Activated CD4-positive, alpha-beta T cell treated with anti-CD3 and anti-CD28 coated beads, Interleukin-2, amount 10 ng/mL, durations not matched to agents 24 days and 14 days (primary cell): ENCODE measurements around the gene DHX29. TPM values are rescaled to one million over a fixed set of nuclear protein-coding genes. Genes with fewer than 3 reads are reported as not detected.
A peak's percentile ranks its signal among the peaks of the same experiment; 100 is the strongest.

Experiments used
- DNase-seq: peaks from one replicate; pipeline ENCODE4 v3.0.0; 2022
- H3K27ac Mint-ChIP-seq: one replicate; pipeline ENCODE4 v1.8.0; 2022; ENCODE audit warnings: mild to moderate bottlenecking, mixed read lengths
- H3K27me3 Mint-ChIP-seq: one replicate; pipeline ENCODE4 v1.8.0; 2022; ENCODE audit warnings: mixed read lengths
- H3K36me3 Mint-ChIP-seq: one replicate; pipeline ENCODE4 v1.8.0; 2022; ENCODE audit warnings: low read depth, mild to moderate bottlenecking, mixed read lengths
- H3K4me1 Mint-ChIP-seq: one replicate; pipeline ENCODE4 v1.8.0; 2021; ENCODE audit warnings: mixed read lengths
- H3K4me3 Mint-ChIP-seq: one replicate; pipeline ENCODE4 v1.8.0; 2022; ENCODE audit warnings: mild to moderate bottlenecking, moderate library complexity, mixed read lengths
- H3K9me3 Mint-ChIP-seq: one replicate; pipeline ENCODE4 v1.8.0; 2021; ENCODE audit warnings: mixed read lengths
- intact Hi-C: fragments of 100-400 bp; cut with micrococcal nuclease; formaldehyde crosslinking; loops from one replicate; pipeline ENCODE4 v1.15.1; 2023
- total RNA-seq: library from RNA; stranded (reverse); gene quantifications from 2 replicates; pipeline ENCODE4 v1.2.3, GENCODE V29; 2022

The DHX29 gene
- total RNA-seq, 1 donor from 2014 or later = 18.0 TPM

DNA sequence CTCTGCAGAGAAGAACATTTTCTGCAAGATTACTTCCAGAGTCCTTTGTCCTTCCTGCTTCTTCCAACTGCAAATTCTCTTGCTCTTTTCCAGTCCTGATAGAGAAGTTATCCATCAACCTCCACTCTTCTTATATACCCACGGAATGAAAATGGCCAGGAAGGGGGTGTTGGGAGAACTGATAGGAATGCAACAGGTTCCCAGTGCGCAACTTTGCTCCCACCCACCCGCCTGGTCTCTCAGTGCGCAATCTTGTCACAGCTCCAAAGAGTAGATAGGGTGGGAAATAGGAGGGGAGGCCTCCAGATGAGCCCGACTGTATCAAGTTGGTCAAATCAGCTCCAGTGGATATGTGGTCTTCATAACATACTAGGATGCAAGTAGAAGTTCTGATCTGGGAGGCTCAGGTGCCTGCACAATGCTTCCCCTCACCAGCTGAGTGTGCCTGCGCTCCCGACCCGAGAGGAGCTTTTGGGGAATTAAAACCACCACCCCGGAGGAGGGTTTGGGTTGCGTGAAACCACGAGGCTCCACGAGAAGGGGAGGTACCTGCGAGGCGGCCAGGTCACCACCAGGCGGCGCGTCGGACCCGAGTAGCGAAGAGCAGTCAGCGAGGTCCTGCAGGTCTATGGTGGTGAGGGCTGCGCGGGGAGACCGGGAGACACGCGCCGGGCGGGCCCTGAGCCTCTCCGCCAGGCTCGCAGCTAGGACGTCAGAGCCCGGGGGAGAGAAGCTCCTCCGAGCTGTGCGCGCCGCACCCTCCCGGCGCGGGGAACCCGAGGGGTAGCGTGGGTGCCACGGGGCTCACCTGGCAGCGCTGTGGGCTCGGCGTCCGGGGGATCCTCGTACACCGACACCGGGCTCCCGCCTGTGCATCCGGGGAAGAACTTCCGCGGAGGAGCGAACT is 81.2 kb downstream of the DHX29 start:
- DNase-seq = peak; percentile 84
- intact Hi-C loops = no loop called here
- H3K4me3 Mint-ChIP-seq = peak overlapping the region; percentile 72
- H3K27me3 Mint-ChIP-seq = peaks cover 86% of the 10 kb centered on the region
- peaks cover 31% of the 10 kb centered on the region for H3K4me1 Mint-ChIP-seq
- peak overlapping the region; percentile 34 for H3K27ac Mint-ChIP-seq
- peaks cover 3% of the 10 kb centered on the region for H3K9me3 Mint-ChIP-seq
- peaks cover 3% of the 10 kb centered on the region for H3K36me3 Mint-ChIP-seq

DNA sequence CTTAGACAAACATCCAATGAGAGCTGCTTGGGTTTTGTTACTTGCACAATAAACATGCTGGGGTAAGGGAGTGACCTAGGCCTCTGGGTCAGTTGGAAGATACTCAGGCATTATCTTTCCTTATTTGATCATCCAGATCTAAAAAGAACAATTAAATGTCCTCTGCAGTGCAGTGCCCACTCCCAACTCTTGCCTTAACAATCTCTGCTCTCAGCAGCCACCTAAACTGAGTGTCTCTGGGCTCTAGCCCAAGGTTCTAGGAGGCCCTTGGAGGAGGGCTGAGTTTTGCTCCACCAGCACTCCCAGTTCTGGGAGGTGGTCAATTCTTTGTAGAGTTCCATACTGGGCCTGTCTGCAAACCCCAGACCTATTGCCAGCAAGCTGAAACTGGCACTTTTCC is 82.1 kb downstream of the DHX29 start:
- intact Hi-C loops = no loop called here
- H3K36me3 Mint-ChIP-seq = peaks cover 3% of the 10 kb centered on the region
- DNase-seq = no peak
- H3K27ac Mint-ChIP-seq = no peak overlapping the region
- peaks cover 3% of the 10 kb centered on the region for H3K9me3 Mint-ChIP-seq
- no peak overlapping the region for H3K4me3 Mint-ChIP-seq
- H3K4me1 Mint-ChIP-seq = peaks cover 32% of the 10 kb centered on the region
- H3K27me3 Mint-ChIP-seq = peaks cover 86% of the 10 kb centered on the region

DNA sequence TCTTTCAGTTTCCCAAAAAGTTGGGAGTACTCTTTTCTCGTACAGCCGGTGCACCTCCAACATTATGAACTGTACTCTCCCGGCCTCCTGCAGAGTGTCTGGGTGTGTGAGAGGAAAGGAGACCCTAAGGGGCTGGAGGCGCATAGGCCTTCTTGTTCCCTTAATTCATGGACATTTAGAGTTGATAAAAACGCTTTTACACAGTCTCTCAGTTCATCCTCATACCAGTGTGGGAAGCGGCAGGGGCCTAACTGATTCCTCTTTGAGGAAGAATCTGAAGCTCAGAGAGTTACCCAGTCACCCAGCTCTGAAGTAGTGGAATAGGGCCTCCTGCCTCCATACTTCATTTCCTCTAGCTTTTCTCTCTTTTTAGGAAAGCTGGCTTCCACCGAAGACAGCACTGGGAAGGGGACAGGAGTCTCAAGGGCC is 83.7 kb downstream of the DHX29 start:
- intact Hi-C loops = loop anchor here (1.0 kb wide), 1 partner anchor 9 kb away; the partner anchor contains the start of gene CCNO
- peaks cover 84% of the 10 kb centered on the region for H3K27me3 Mint-ChIP-seq
- H3K4me1 Mint-ChIP-seq = peaks cover 31% of the 10 kb centered on the region
- peak overlapping the region; percentile 19 for H3K4me3 Mint-ChIP-seq
- peaks cover 3% of the 10 kb centered on the region for H3K9me3 Mint-ChIP-seq
- H3K36me3 Mint-ChIP-seq = peaks cover 3% of the 10 kb centered on the region
- peak overlapping the region; percentile 41 for H3K27ac Mint-ChIP-seq
- DNase-seq = no peak

DNA sequence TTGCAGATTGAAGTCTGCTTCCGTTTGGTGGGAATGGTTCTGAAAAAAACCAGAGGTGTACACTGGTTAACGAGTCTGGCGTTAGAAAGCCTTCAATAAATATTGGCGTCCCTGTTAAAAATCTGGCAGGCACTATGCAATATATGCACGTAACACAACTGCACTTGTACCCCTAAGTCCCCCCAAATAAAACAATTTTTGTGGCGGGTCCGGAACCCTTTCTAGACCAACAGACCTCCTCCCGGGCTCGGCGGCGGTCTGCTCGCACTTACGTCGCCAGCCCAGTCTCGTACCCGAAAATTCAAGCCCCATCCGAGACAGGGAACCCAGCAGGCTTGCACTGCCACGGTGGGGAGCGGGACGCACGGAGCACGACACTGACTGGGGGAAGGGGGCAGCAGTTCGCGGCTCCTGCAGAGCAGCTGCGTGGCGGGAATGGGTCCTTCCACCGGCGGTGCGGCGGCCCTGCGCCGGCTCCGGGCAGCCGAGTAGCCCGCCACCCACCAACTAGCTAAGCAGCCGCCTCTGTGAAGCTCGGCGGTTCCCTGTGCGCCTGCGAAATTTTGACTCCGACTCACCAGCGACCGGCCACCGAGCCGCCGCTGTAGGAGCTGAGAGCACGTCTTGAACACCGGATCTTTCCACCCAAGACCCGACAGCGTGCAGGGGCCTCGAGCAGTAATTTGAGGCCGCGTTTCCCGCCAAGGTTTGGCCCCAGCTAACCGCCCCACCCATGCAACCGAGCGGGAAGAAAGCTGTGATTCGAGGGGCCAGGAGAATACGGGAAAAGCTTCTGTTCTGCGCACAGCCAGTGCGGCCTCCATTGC is 84.3 kb downstream of the DHX29 start:
- H3K27me3 Mint-ChIP-seq = peaks cover 84% of the 10 kb centered on the region
- peaks cover 3% of the 10 kb centered on the region for H3K36me3 Mint-ChIP-seq
- H3K4me1 Mint-ChIP-seq = peaks cover 31% of the 10 kb centered on the region
- H3K9me3 Mint-ChIP-seq = peaks cover 3% of the 10 kb centered on the region
- no peak overlapping the region for H3K27ac Mint-ChIP-seq
- intact Hi-C loops = loop anchor here (1.0 kb wide), 1 partner anchor 10 kb away; the partner anchor contains the start of gene CCNO
- peak; percentile 74 for DNase-seq
- H3K4me3 Mint-ChIP-seq = peak overlapping the region; percentile 62

DNA sequence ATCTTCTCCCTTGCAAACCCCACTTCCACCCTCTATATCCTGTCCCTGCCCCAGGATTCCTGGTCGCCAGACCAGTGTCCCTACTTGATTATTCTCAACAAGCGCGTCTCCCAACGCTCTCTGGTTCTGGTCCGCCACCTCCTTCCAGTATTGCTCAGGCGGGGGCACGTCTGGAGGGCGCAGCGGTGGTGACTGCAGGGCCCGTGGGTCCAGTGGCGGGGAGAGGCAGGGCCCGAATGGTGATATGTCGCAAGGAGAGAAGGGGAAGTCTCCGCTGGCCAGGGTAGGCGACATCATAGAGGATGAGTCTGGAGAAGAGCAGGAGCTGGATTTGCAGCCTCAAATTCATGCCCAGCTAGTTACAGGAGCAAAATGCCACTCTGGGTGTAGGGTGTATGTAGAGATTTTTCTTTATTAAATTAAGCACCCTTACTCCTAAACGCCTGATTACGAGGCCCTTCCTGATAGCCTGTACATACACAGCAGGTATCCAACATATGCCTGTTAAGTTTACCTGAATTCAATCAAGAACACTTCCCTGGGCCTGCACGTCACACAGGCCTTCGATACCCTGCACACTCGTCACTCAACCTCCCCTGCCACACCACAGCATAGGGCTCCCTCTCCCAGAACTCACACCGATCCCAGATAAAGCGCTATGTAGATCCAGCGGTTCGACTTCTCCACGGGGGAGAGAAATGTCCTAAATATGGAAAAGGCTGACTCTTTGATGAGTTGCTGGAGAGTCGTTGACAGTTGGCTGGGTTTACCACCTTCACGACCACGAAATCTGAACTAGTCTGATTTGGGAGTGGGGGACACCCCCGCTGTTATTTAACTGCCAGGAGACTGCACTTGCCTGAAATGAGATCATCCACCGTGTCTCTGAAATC is 85.2 kb downstream of the DHX29 start:
- Mint-ChIP-seq H3K36me3 (peaks cover 3% of the 10 kb centered on the region), H3K9me3 (peaks cover 3% of the 10 kb centered on the region), H3K4me1 (peaks cover 23% of the 10 kb centered on the region), H3K27me3 (peaks cover 83% of the 10 kb centered on the region), H3K27ac (peak overlapping the region; percentile 64), H3K4me3 (peak overlapping the region; percentile 62)
- intact Hi-C loops = no loop called here
- DNase-seq = peak; percentile 64

DNA sequence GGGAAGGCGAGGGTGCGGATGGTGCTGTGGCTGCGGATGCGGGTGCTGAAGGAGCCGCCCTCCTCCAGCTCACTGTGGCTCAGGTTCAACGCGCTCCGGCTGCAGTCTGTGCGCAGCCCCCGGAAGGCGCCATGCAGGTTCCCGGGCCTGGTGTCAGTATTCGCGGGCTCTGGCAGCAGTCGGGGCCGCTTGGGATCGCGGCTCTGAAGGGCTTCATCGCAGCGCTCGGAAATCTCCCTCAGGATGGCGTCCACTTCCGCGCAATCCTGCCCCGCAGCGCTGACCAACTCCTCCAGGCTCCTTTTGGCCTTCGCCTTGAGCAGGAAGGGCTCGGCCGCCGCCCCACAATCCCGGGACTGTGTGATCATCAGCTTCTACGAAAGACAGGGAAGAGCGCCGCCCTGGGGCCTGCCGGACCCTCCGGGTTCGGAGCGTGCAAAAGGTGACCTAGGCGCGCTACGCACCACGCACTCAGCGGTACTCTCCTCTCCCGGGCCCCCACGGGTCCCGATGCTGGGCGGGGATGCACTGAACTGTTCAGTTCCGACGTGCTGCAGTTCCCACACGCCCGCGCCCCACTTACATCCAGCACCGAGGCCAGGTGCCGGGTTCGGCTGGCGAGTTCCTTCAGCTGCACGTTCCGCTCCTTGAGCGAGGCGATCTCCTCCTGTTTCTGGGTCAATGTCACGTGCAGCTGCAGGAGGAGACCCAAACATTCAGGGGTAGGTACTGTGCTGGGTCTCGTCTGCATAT is 86.9 kb downstream of the DHX29 start:
- peak overlapping the region; percentile 15 for H3K27ac Mint-ChIP-seq
- peak overlapping the region; percentile 77 for H3K4me3 Mint-ChIP-seq
- H3K27me3 Mint-ChIP-seq = peaks cover 80% of the 10 kb centered on the region
- intact Hi-C loops = no loop called here
- DNase-seq = peak; percentile 67
- peaks cover 3% of the 10 kb centered on the region for H3K9me3 Mint-ChIP-seq
- H3K36me3 Mint-ChIP-seq = peaks cover 3% of the 10 kb centered on the region
- peaks cover 18% of the 10 kb centered on the region for H3K4me1 Mint-ChIP-seq

DNA sequence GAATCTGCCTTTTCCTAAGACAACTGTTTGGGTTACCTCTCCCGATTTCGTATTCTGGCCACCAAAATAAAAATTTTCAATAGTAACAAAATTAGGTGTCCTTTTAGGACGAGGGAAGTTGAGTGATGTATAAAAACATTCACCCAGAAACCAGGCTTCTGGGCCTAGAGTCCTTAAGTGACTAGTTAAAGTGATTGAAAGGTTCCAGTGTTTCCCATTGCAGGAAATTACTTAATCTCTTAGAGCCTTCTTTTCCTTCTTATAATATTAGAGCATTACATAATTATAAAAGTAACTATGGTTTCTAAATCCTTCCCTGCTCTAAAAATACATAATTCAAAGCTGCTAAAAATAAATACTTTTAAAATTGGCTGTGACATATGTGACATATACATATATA is 87.7 kb downstream of the DHX29 start:
- Mint-ChIP-seq H3K27ac (no peak overlapping the region), H3K4me1 (peaks cover 18% of the 10 kb centered on the region), H3K27me3 (peaks cover 76% of the 10 kb centered on the region), H3K9me3 (peaks cover 3% of the 10 kb centered on the region), H3K36me3 (peaks cover 3% of the 10 kb centered on the region), H3K4me3 (peak overlapping the region; percentile 77)
- no peak for DNase-seq
- intact Hi-C loops = no loop called here

DNA sequence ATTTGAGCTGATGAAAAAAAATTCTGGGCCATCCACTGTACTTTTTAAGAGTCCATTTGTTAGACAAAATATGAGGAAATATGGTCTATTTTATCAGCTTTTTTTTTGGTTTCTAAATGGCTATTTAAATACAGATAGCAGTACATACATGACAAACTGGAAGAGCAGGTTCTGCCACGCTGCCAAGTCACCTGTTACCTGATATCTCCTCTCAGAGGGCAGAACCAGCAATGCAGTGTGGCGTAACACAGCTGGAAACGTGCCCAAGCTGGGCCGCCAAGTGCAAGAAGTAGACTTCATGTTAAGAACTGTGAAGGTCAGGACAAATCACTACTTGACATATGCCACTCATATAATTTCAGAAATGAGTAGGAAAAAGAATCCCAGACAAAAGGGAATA is 88.5 kb downstream of the DHX29 start:
- intact Hi-C loops = no loop called here
- peaks cover 18% of the 10 kb centered on the region for H3K4me1 Mint-ChIP-seq
- DNase-seq = no peak

DNA sequence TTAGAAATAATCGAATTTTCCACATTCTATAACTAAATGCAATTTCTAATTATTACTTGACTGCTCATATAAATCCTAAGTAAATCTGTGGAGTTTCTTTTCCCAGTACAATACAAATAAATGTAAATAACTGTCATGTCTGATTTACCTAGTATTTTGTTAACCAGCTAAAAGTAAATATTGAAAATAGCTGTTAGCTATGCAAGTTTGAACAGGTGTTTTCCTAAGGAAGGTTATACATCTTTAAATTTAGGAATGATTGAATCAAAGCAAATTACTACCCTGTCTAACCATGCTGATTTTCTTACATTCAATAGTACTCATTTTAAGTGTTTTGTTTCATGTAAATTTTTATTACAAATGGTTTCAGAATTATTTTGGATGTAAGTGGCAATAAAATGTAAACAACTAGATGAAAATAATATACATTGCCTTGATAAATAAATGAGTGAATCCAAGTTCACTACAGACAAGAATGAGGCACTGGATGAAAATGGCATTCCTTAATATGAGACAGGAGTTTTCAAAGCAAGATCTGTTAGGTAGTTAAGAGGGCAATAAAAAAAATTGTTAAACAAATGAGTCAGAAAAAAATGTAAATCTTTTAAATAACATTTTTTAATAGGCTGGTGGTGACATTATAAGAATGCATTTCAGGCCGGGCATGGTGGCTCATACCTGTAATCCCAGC is 96.2 kb downstream of the DHX29 start:
- DNase-seq = no peak
- no peaks in the 10 kb centered on the region for H3K9me3 Mint-ChIP-seq
- intact Hi-C loops = no loop called here
- H3K27me3 Mint-ChIP-seq = peaks cover 46% of the 10 kb centered on the region
- no peak overlapping the region for H3K4me3 Mint-ChIP-seq
- no peak overlapping the region for H3K27ac Mint-ChIP-seq
- H3K36me3 Mint-ChIP-seq = no peaks in the 10 kb centered on the region
- H3K4me1 Mint-ChIP-seq = no peaks in the 10 kb centered on the region

More for the DNA sequence above, 88.5 kb downstream of the DHX29 start:
- Mint-ChIP-seq H3K27me3 (peaks cover 72% of the 10 kb centered on the region), H3K9me3 (peaks cover 3% of the 10 kb centered on the region), H3K4me3 (no peak overlapping the region), H3K36me3 (peaks cover 3% of the 10 kb centered on the region), H3K27ac (no peak overlapping the region)

Other genes starting within 250 kb of the DHX29 start
- gene GZMA, start 205.0 kb downstream of the DHX29 start, total RNA-seq = 87.6 and 91.2 TPM in 2 replicates
- gene GPX8, start 147.5 kb downstream of the DHX29 start, total RNA-seq = not detected in 2 replicates
- not detected in 2 replicates for gene CDC20B, start 134.5 kb downstream of the DHX29 start, total RNA-seq
- not detected in 2 replicates for gene MCIDAS, start 80.4 kb downstream of the DHX29 start, total RNA-seq
- 0.26 TPM in 1 of 2 replicates, not detected in the other for gene CCNO, start 74.1 kb downstream of the DHX29 start, total RNA-seq
- 123 and 128 TPM in 2 replicates for gene MTREX, start 295 bp upstream of the DHX29 start, total RNA-seq
- 29.7 and 33.9 TPM in 2 replicates for gene PLPP1, start 227.3 kb upstream of the DHX29 start, total RNA-seq